ENCODE measurements around the gene GNAS.

Gene GNAS

DNA sequence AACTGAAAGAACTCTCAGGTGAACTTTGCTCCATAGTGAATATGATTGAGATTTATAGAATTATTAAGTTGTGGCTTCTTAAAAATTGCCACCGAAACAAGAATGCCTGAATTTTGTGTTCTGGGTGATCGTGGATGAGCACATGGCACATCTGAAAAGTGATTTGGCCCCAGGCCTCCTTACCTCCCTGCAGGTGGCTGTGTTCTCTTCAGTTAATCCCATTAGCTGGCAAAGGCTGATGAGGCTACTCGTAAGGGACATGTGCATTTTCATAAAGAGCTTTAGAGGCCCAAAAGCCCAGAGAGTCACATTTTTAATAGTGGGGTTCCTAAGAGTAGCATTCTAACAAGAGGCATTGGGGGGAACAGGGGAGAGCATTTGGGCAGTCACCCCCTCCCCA, 22.6 kb downstream of the GNAS start:
- TF ChIP-seq, protein P1, sequence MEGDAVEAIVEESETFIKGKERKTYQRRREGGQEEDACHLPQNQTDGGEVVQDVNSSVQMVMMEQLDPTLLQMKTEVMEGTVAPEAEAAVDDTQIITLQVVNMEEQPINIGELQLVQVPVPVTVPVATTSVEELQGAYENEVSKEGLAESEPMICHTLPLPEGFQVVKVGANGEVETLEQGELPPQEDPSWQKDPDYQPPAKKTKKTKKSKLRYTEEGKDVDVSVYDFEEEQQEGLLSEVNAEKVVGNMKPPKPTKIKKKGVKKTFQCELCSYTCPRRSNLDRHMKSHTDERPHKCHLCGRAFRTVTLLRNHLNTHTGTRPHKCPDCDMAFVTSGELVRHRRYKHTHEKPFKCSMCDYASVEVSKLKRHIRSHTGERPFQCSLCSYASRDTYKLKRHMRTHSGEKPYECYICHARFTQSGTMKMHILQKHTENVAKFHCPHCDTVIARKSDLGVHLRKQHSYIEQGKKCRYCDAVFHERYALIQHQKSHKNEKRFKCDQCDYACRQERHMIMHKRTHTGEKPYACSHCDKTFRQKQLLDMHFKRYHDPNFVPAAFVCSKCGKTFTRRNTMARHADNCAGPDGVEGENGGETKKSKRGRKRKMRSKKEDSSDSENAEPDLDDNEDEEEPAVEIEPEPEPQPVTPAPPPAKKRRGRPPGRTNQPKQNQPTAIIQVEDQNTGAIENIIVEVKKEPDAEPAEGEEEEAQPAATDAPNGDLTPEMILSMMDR (conservative IDR thresholded peaks at IDR 0.05; ENCODE audit: low read length), result no peak
- TF ChIP-seq EZH2phosphoT487 (IDR thresholded peaks at IDR 0.05; ENCODE audit: borderline replicate concordance), result no peak
- no peaks in the 10 kb centered on the region for H3K79me2 ChIP-seq (ENCODE audit: insufficient read depth, low read length)

DNA sequence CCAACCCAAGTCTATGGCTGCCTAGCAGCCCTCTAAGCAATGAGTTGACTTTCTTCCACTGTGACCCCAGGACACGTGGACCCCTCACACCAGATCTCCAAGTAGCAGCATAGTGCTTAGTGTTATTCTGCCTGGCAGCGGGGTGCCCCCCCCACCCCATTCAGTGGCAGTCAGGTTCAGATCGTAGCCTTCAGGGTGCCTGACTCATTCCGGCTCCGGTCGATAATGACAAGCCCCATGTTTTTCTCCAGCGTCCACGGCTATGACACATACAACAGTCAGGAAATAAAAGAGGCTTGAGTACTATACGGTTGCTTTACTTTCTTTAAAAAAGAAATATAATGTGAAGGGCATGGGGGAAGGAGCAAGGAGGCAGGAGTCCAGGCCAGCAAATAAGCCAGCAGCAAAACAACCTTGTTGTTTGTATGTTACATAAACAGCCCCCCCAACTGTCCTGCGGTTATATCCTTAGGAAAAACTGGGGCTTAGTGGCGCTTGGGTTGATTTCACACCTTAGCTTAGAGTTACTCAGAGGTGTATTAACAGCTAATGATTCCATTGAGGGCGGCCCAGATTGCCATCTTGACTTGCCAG, 23.1 kb downstream of the GNAS start:
- Histone ChIP-seq H3K9me3 (ENCODE audit: insufficient read depth, low read depth, low read length) (no peaks in the 10 kb centered on the region), H4K20me1 (ENCODE audit: insufficient read depth, low read length, poor library complexity, severe bottlenecking) (no peaks in the 10 kb centered on the region), H3K79me2 (ENCODE audit: insufficient read depth, low read length) (no peaks in the 10 kb centered on the region), H3K4me1 (ENCODE audit: insufficient read depth, low read length, poor library complexity, severe bottlenecking) (peaks cover 14% of the 10 kb centered on the region), H3K4me3 (ENCODE audit: low read length, poor library complexity, severe bottlenecking) (no peak overlapping the region), H3K36me3 (ENCODE audit: insufficient read depth, low read length) (no peaks in the 10 kb centered on the region), H3K9me2 (replicated peaks; ENCODE audit: low read depth, low read length) (no peaks in the 10 kb centered on the region), H3K4me2 (ENCODE audit: low read depth, low read length, poor library complexity, severe bottlenecking) (no peak overlapping the region), H3K9ac (ENCODE audit: low read depth, low read length, poor library complexity, severe bottlenecking) (no peak overlapping the region), H3F3A (ENCODE audit: low read depth) (no peaks in the 10 kb centered on the region), H2AFZ (ENCODE audit: low read length) (no peak overlapping the region), H3K27me3 (ENCODE audit: insufficient read depth, low read length, poor library complexity, severe bottlenecking) (no peaks in the 10 kb centered on the region)
- TF ChIP-seq, protein P1 (conservative IDR thresholded peaks at IDR 0.05; ENCODE audit: low read length), result no peak
- no peak for TF ChIP-seq EZH2phosphoT487 (IDR thresholded peaks at IDR 0.05; ENCODE audit: borderline replicate concordance)

More for the DNA sequence above, 22.6 kb downstream of the GNAS start:
- H3F3A ChIP-seq (ENCODE audit: low read depth), result no peaks in the 10 kb centered on the region
- no peaks in the 10 kb centered on the region for H3K27me3 ChIP-seq (ENCODE audit: insufficient read depth, low read length, poor library complexity, severe bottlenecking)
- H4K20me1 ChIP-seq (ENCODE audit: insufficient read depth, low read length, poor library complexity, severe bottlenecking), result no peaks in the 10 kb centered on the region
- no peak overlapping the region for H3K4me2 ChIP-seq (ENCODE audit: low read depth, low read length, poor library complexity, severe bottlenecking)
- no peak overlapping the region for H2AFZ ChIP-seq (ENCODE audit: low read length)
- peaks cover 14% of the 10 kb centered on the region for H3K4me1 ChIP-seq (ENCODE audit: insufficient read depth, low read length, poor library complexity, severe bottlenecking)
- no peaks in the 10 kb centered on the region for H3K9me3 ChIP-seq (ENCODE audit: insufficient read depth, low read depth, low read length)
- H3K36me3 ChIP-seq (ENCODE audit: insufficient read depth, low read length), result no peaks in the 10 kb centered on the region
- H3K4me3 ChIP-seq (ENCODE audit: low read length, poor library complexity, severe bottlenecking), result no peak overlapping the region
- no peak overlapping the region for H3K9ac ChIP-seq (ENCODE audit: low read depth, low read length, poor library complexity, severe bottlenecking)
- H3K9me2 ChIP-seq (replicated peaks; ENCODE audit: low read depth, low read length), result no peaks in the 10 kb centered on the region

DNA sequence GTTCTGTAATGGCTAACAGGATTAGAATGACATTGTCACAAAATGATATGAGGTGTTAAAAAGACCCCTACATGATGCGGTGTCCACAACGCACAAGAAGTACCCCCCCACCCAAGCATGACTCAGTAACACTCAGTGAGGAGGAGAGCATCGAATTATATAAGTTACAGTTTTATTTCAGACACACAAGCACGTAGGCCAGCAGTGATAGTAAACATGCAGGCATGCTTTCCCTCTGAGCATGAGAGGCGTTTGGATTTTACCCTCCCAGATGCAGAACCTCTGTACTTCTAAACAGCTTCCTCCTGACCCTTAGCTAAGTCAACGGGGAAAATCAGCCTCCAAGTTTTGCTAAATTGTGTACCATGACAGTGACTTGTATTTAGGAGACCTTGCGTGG, 23.9 kb downstream of the GNAS start:
- Histone ChIP-seq H4K20me1 (ENCODE audit: insufficient read depth, low read length, poor library complexity, severe bottlenecking) (no peaks in the 10 kb centered on the region), H3K79me2 (ENCODE audit: insufficient read depth, low read length) (no peaks in the 10 kb centered on the region), H3K4me1 (ENCODE audit: insufficient read depth, low read length, poor library complexity, severe bottlenecking) (peaks cover 14% of the 10 kb centered on the region), H3K4me3 (ENCODE audit: low read length, poor library complexity, severe bottlenecking) (no peak overlapping the region), H3K4me2 (ENCODE audit: low read depth, low read length, poor library complexity, severe bottlenecking) (no peak overlapping the region), H3K9me3 (ENCODE audit: insufficient read depth, low read depth, low read length) (no peaks in the 10 kb centered on the region), H3K36me3 (ENCODE audit: insufficient read depth, low read length) (no peaks in the 10 kb centered on the region), H3K9me2 (replicated peaks; ENCODE audit: low read depth, low read length) (no peaks in the 10 kb centered on the region), H3F3A (ENCODE audit: low read depth) (no peaks in the 10 kb centered on the region), H3K9ac (ENCODE audit: low read depth, low read length, poor library complexity, severe bottlenecking) (no peak overlapping the region), H3K27me3 (ENCODE audit: insufficient read depth, low read length, poor library complexity, severe bottlenecking) (no peaks in the 10 kb centered on the region), H2AFZ (ENCODE audit: low read length) (0 out of 2 replicates have a peak overlapping the region, but pooled peaks have one; percentile 10)
- TF ChIP-seq EZH2phosphoT487 (IDR thresholded peaks at IDR 0.05; ENCODE audit: borderline replicate concordance), result no peak
- TF ChIP-seq, protein P1 (conservative IDR thresholded peaks at IDR 0.05; ENCODE audit: low read length), result no peak
